HepG2 (cell line): ENCODE data around the gene TRAPPC1.

Experiments
- CBX5 ChIP-seq: sonication (generic); formaldehyde crosslinking; IDR thresholded peaks from 2 replicates; pipeline ENCODE4 v1.4.0; 2020; ENCODE audit warnings: missing genetic modification reagents, borderline replicate concordance
- CHD2 ChIP-seq: IDR thresholded peaks from 2 replicates; pipeline ENCODE4 v1.6.1; 2011; ENCODE audit warnings: low read depth, low read length, improper control_type of control experiment
- CTCF ChIP-seq: sonication (generic); formaldehyde crosslinking; IDR thresholded peaks from 2 replicates; pipeline ENCODE4 v1.5.0; 2020; ENCODE audit warnings: mild to moderate bottlenecking, missing genetic modification reagents, moderate library complexity
- FOSL2 ChIP-seq: sonication (generic); formaldehyde crosslinking; IDR thresholded peaks from 2 replicates; pipeline ENCODE4 v1.4.0; 2020; ENCODE audit warnings: missing genetic modification reagents
- IKZF4 ChIP-seq: sonication (generic); formaldehyde crosslinking; IDR thresholded peaks from 2 replicates; pipeline ENCODE4 v1.5.1; 2020; ENCODE audit warnings: borderline replicate concordance, mild to moderate bottlenecking, low read depth, missing genetic modification reagents; ENCODE audit errors: not compliant biosample characterization
- JUNB ChIP-seq: sonication (generic); formaldehyde crosslinking; IDR thresholded peaks from 2 replicates; pipeline ENCODE4 v1.8.0; 2022; ENCODE audit warnings: missing genetic modification reagents, mild to moderate bottlenecking, borderline replicate concordance
- POLR2A ChIP-seq, 2 experiments: IDR thresholded peaks; 2 replicates each; pipeline ENCODE4 v1.6.1; 2011; ENCODE audit warnings: low read depth in 2 of 2, low read length in 2 of 2, mild to moderate bottlenecking in 1 of 2, moderate library complexity in 1 of 2; ENCODE audit not compliant: insufficient read depth in 1 of 2
- REST ChIP-seq, 2 experiments: IDR thresholded peaks; 2 replicates each; pipeline ENCODE4 v1.6.1; 2011 to 2012; ENCODE audit warnings: low read length in 2 of 2, borderline replicate concordance in 1 of 2, low read depth in 1 of 2, mild to moderate bottlenecking in 1 of 2, moderate library complexity in 1 of 2
- SKI ChIP-seq: fragments of 450-650 bp; IDR thresholded peaks from one replicate; pipeline ENCODE4 v1.6.1; 2018; ENCODE audit warnings: mild to moderate bottlenecking; ENCODE audit not compliant: partially characterized antibody
- SP1 ChIP-seq, 2 experiments: fragments of 450-650 bp in 1 of 2; sonication (generic) in 1 of 2; formaldehyde crosslinking in 1 of 2; IDR thresholded peaks; 2 replicates each; pipeline versions ENCODE4 v1.4.0 to v1.6.1; 2016 to 2020; ENCODE audit warnings: missing genetic modification reagents in 1 of 2
- ZNF12 ChIP-seq: sonication (generic); formaldehyde crosslinking; IDR thresholded peaks from 2 replicates; pipeline ENCODE4 v1.5.0; 2020; ENCODE audit warnings: missing genetic modification reagents
- ZNF33B ChIP-seq: sonication (generic); formaldehyde crosslinking; IDR thresholded peaks from 2 replicates; pipeline ENCODE4 v1.5.1; 2020; ENCODE audit warnings: mild to moderate bottlenecking, missing genetic modification reagents
- ZNF768 ChIP-seq: sonication (generic); formaldehyde crosslinking; IDR thresholded peaks from 2 replicates; pipeline ENCODE4 v1.4.0; 2020; ENCODE audit warnings: missing genetic modification reagents

GRCh38 chr17:7910711-7911110 is 21.0 kb downstream of the TRAPPC1 start:
- TF ChIP-seq FOSL2 (no peak), CTCF (CRISPR knock-in tag) (no peak), REST (IDR thresholded peaks at IDR 0.05; ENCODE audit: borderline replicate concordance in 1 of 2, low read depth in 1 of 2, low read length in 2 of 2) (no peak), SP1 (IDR thresholded peaks at IDR 0.05) (no peak), SP1 (CRISPR knock-in tag; IDR thresholded peaks at IDR 0.05) (no peak), CHD2 (no peak), IKZF4 (CRISPR knock-in tag) (no peak), POLR2A (IDR thresholded peaks at IDR 0.05; ENCODE audit: insufficient read depth in 1 of 2, low read depth in 2 of 2, low read length in 2 of 2) (no peak), ZNF12 (no peak), ZNF768 (CRISPR knock-in tag) (no peak), ZNF33B (CRISPR knock-in tag) (no peak), JUNB (no peak), CBX5 (CRISPR knock-in tag) (no peak), SKI (no peak)
